ENCODE measurements around the gene SLC39A1. TPM values are rescaled to one million over a fixed set of nuclear protein-coding genes. Genes with fewer than 3 reads are reported as not detected.

SLC39A1 gene
- total RNA-seq = 139 and 147 TPM in 2 replicates

GRCh38 chr1:153963030-153963849 is at the start of gene SLC39A1:
SLC39A1 (minus strand) TSS chr1:153963537; CDS start chr1:153962715, 822 bp downstream.

DNA sequence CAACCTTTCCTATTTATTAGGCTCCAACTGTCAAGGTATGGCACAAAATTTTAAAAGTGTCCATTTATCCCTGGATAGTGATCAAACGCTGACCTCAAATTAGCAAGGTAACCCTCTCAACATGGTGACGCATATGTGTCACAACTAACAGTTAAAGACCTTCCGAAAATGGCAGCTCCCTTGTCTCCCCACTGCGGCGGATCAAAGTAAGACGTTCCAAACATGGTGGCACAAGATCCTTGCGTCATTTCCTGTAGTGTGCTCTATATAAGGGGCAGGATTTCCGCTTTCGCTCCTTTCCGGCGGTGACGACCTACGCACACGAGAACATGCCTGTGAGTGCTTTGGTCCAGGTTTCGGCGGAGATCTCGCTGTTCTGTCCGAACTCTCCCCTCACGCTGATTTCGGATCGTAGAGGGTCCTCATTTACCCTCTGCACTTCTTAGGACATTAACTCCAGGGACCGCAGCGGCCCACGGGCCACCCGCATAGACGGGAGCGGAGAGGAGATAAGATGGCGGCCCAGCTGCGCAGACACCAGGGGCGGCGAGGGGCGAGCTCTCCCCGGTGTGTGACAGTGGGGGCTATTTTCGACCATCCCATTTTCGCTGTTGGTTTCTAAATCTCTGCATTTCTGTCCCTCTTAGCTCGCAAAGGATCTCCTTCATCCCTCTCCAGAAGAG is 27.3 kb upstream of the SLC39A1 start, which contains the start of gene RPS27:
Gene RPS27 (plus strand): TSS at position 295 of the 683 bp plus-strand sequence. CDS start 35 bp downstream, at position 330.

DNA sequence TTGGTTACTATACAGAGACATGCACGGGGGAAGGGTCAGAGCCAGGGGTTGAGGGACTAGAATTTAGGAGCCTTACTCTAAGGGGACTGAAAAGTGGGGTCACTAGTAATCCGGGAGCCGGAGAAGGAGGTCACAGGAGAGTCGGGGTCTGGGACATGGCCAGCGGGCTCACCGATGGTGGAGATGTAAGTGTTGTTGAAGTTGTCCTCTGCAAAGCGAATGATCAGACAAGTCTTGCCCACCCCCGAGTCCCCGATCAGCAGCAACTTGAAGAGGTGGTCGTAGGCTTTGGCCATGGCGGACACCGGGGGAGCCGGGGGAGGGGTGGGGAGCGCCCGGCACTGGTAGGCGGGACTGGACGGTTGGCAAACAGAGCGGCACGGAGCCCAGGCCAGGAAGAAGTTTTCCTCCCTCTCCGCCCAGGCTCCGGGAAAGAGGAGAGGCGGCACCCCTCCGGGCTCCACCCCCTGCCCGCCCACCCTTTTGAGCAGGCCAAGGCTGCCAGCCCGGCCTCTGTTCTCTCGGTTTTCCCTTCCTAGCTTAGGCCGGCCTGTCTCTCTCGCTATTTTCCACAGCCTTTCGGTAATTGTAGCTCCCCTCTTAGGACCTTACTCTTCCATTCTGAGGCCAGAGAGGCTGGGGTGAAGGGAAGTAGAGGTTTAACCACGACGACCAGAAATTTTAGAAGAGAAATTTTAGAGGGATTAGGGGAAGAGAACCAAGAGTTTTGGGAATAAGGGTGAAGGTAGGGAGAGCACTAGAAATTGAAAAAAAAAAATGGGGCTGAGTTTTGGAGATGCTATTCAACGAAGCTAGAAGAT is 22.8 kb upstream of the SLC39A1 start, which contains the start of gene RAB13:
Gene RAB13 (minus strand): TSS at position 399 of the 821 bp plus-strand sequence. CDS start 103 bp downstream, at position 296.

DNA sequence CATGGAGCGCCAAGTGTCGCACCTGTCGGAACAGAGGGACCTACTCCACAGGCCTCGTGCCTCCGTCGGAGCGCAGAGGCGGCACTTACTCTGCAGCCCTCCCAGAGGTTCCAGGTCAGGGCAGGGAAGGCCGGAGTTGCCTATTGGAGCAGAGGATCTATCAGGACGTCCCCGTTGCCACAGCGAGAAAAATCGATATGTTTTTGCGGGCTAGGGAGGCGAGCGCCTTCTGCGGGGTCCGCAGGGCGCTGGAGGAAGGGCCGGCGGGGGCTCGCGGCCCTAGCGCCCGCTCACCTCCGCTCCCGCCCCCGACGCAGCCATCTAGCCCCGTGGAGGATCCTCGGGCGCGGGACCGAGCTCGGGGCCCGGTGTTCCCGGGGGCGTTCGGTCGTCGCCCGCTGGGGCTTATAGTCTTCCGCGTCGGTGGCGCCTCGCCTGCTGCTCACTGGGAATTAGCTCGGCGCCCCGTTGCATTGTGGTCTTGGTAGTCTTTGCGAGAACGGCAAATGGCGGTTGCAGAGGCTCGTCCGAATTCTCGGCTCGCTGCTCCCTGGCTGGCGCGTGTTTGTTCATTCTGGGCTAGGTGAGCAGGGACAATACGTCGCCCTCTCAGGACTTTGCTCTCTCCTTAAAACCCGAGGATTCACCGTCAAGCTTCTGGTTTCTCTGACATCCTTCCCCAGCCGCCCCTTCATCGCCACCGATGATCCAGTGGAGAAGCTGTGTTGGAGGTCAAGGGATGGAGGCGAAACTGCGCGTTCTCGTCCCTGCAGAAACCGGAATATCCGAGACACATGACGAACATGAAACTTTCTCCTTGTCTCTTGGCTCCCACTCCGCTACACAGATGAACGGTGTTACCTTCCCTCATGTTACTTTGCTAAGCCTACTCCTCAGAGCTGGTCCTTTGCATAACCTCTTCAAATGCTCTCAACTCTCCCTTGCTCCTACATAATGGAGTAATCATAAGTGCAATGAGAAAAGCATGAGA is 14.2 kb upstream of the SLC39A1 start, which contains the start of gene JTB:
Gene JTB (minus strand): TSS at position 425 of the 991 bp plus-strand sequence. CDS start 422 bp downstream, at position 3.

DNA sequence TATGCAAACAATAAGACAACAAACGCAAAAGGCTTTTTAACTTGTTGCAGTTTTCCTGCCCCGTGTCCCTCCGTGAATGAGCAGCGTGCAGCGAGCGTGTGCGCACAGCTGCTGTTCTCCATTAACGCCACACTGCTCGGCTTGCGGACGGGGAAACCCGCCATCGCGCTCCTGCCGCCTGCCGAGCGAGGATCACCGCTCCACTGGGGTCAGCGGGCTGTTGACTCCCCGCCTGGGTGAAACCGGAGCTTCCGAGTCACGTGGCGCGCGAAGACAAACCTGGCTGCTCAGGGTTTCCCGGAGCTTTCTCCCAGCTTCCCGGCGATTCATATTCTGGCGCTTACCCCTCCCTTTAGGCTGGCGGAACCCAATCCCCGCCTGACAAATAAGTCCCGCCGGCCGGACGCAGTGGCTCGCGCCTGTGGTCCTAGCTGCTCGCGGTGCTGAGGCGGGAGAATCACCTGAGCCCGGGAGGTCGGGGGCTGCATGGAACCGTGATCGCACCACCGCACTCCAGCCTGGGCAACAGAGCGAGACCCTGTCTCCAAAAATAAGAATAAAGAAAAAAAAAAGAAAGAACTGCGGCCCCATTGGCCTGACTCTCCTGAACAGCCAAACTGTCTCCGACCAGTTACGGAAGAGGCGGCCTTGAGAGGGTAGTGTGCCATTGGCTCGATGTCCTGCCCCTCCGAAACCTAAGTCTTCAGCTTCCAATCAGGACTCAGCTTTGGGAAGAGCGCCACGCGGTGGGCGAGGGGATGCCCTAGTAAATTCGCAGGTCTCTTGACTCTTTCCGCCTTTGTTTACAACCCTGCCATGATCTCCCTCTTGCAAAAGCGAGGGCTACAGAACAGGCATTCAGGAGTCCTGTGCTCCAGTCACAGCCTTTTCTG is 4.0 kb upstream of the SLC39A1 start, which contains the start of gene CREB3L4:
Gene CREB3L4 (plus strand): TSS at position 796 of the 893 bp plus-strand sequence. CDS start 624 bp downstream, outside the sequence.

GRCh38 chr1:153958111-153958960 is 5.0 kb downstream of the SLC39A1 start, which contains the start of gene CRTC2:
CRTC2 (minus strand) TSS chr1:153958612; CDS start chr1:153958497, 115 bp downstream.

GRCh38 chr1:153946622-153947241 is 16.6 kb downstream of the SLC39A1 start, which contains the start of gene DENND4B:
DENND4B (minus strand) TSS chr1:153946718; CDS start chr1:153944374, 2,344 bp downstream.

DNA sequence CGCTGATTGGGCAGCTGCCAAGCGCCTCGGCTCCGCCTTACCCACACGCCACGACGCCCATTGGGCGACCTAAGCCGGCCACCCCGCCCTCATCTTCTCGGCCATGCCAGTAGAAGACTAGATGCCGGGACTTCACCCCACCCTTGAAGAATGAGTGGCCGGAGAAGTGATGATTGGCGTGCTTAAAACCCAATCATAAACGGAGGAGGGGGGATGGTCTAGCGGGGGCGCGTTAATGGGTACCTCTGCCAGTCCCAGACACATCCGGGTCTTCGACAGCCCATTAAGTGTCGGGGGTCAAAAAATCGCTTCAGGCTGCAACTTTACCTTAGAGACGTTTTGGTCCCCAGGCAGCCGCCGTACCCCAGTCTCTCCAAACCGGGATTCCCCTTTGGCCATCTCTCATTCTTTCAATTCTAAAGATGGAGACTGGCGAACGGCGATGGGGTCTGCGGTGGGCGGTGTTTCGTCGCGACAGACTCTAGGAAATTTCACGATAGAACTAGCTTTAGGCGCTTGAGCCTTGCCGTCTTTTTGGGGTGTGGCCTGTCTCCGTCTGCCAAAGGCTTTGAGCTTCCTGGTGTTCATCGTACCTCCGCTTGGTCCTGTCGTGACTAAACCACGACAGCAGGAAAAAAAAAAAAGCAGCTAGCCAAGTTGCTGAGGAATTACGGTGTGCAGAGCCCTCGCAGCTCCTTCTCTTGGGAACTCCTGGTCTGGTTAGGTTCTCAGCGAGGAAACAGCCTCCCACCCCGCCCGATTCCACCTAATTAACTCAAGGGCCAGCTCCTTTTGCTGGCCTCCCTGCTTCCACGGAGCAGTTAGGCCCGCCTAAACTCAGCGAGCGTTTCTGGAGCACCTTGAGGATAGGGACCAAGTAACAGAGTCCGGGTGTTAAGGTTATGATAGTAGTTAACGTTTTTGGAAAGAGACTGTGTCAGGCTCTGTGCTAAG is 40.1 kb downstream of the SLC39A1 start, which contains the start of gene GATAD2B:
Gene GATAD2B (minus strand): TSS at position 1 of the 954 bp plus-strand sequence. CDS start 94,625 bp downstream, outside the sequence.

Other genes with a start within 250 kb of the SLC39A1 start
- gene INTS3, start 235.5 kb downstream of the SLC39A1 start, total RNA-seq = 26.5 and 27.6 TPM in 2 replicates
- gene SLC27A3, start 188.1 kb downstream of the SLC39A1 start, total RNA-seq = 5.8 and 8.7 TPM in 2 replicates
- 3.7 and 8.5 TPM in 2 replicates for gene GATAD2B, start 40.6 kb downstream of the SLC39A1 start, total RNA-seq
- 6.4 and 8.6 TPM in 2 replicates for gene DENND4B, start 16.8 kb downstream of the SLC39A1 start, total RNA-seq
- 8.0 and 10.4 TPM in 2 replicates for gene CRTC2, start 4.9 kb downstream of the SLC39A1 start, total RNA-seq
- gene CREB3L4, start 4.4 kb upstream of the SLC39A1 start, total RNA-seq = 7.8 and 14.7 TPM in 2 replicates
- 204 and 241 TPM in 2 replicates for gene JTB, start 14.1 kb upstream of the SLC39A1 start, total RNA-seq
- 36.2 and 47.3 TPM in 2 replicates for gene RAB13, start 22.8 kb upstream of the SLC39A1 start, total RNA-seq
- 1,649 and 2,362 TPM in 2 replicates for gene RPS27, start 27.2 kb upstream of the SLC39A1 start, total RNA-seq
- not detected in 2 replicates for gene NUP210L, start 191.5 kb upstream of the SLC39A1 start, total RNA-seq
- 592 and 711 TPM in 2 replicates for gene TPM3, start 228.6 kb upstream of the SLC39A1 start, total RNA-seq
- gene CFAP141, start 242.8 kb upstream of the SLC39A1 start, total RNA-seq = not detected in 2 replicates

All from myometrial cell (primary cell).